GM21619 (cell line): Measurements from ENCODE around the gene STMND1.

Experiments used
- ATAC-seq: cut with Tn5 transposase; IDR thresholded peaks from one replicate; pipeline ENCODE4 v1.9.1; 2021; ENCODE audit not compliant: unreplicated experiment

The STMND1 gene

DNA sequence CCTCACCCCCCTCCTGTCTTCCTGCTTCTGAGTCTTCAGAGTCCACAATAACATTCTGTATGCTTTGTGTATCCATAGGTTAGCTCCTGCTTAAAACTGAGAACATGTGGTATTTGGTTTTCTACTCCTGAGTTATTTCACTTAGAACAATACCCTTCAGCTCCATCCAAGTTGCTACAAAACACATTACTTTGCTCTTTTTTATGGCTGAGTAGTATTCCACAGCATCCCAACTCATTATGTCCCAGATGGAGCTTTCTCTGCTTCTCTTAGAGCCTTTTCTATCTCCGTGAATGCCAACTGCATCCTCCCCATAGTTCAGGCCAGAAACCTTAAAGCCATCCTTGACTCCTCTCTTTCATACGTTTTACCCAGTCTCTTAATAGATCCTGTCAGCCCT lies 55.8 kb downstream of the STMND1 start:
- ATAC-seq = no peak

DNA sequence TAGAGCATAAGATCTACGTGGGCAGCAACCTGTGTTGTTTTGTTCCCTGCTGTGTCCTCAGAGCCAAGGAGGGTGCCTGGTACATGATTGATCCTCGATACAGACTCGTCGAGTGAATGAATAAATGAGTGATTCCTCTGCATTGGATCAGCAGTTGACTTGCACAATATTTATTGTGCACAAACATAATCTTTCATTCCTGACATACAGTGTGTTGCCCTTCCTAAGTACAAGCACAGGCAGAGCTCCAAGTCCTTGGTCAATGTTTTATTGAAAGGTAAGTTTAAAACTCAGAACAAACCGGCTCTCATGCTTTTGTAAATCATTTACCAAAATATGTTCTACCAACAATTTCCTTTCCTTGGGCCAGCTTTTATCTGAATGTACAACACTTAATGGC lies 57.4 kb downstream of the STMND1 start:
- no peak for ATAC-seq

DNA sequence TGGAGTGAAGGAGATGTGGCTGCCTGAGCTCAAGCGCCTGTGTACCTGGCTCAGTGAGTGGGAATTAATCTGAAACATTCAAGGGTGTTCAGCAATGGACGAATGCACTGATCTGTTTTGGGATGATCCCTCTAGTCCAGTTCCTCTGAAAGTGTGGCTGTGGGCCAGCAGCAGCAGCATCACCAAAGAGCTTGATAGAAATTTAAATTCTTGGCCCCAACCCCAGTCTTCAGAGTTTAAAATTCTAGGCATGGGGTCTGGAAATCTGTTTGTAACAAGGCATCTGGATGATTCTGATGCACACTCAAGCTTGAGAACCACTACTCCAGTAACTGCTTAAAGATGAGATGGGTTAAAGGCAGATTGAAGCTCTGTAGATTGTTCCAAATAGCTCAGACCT lies 59.2 kb downstream of the STMND1 start:
- no peak for ATAC-seq

DNA sequence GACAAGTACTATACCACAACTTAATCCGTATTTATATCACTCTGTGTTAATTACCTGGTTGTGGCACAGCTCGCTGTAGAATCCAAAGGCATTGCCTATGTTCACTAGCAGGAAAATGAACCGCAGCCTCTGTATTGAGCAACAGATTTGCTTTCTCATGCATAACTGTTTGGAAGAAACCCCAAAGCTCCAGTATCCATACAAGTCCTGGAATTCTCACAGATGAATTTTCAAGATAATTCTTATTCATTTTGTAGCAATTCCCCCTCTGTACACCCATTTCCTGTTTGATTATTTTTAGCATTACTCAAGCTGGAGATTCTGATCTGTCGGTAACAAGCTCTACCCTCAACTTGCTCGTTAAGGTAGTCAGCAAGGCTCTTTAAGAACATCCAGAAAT lies 63.5 kb downstream of the STMND1 start:
- ATAC-seq = no peak

DNA sequence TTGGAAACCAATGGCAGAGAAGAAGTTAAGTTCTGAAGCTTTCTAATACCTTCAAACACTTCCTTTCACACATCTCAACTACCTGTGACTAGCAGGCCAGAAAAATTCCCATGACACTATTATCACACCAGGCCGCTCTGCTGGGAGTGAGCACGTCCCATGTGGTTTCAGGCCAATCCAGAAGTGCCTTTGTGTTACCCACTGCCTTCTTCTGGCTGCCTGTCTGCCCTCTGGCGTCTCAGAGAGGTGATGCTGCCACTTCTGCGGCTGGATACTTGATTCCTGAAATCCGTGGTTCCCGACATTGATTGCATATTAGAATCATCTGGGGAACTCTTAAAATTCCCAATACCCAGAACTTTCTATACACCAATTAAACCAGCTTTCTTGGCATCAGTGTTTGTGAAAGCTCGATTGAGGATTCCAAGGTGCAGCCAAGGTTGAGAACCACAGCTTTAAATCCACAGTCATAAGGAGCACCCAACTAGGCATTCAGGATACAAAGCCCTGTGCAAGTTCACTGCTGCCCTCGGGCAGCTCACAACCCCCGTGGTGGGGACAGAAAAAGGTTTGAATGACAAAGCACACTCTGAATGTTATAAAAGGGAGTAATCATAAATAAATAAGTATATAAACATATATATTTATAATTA lies 65.6 kb downstream of the STMND1 start:
- no peak for ATAC-seq

DNA sequence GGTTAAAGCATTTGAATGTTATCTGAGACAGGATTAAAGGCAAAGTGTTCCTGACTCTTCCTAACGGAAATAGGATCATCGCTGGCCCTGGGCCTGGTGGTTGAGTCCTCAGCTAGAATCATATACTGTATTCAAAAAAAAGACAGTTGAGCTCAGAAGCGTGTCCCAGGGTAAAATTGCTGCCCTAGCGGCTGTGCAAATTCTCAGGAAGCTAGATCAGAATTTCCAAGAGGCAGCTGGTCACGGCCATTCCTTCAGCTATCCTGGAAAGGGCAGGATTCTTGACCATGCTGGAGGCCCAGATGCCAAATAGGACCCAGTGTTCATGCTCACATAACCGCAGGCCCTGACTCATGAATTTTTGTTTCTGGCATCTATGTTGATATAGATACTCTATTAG lies 67.4 kb downstream of the STMND1 start:
- no peak for ATAC-seq

DNA sequence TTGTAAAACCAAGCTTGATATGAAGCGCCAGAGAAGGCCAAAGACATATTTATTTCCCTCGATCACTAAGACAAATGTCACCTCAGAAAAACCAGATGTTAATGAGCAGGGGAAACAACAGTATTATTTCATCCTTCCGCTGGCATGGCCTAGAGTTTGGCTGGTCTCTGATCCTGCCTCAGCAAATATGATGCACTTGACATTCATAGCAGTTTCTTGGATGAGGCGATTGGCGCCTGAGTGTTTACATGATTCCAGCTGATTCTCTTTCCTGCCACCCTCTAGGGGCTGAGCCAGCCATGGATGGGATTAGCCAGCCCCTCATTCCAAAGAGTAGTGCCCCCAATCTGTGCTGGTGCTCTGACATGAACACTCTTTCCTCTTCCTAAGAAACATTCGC lies 67.9 kb downstream of the STMND1 start:
- no peak for ATAC-seq

DNA sequence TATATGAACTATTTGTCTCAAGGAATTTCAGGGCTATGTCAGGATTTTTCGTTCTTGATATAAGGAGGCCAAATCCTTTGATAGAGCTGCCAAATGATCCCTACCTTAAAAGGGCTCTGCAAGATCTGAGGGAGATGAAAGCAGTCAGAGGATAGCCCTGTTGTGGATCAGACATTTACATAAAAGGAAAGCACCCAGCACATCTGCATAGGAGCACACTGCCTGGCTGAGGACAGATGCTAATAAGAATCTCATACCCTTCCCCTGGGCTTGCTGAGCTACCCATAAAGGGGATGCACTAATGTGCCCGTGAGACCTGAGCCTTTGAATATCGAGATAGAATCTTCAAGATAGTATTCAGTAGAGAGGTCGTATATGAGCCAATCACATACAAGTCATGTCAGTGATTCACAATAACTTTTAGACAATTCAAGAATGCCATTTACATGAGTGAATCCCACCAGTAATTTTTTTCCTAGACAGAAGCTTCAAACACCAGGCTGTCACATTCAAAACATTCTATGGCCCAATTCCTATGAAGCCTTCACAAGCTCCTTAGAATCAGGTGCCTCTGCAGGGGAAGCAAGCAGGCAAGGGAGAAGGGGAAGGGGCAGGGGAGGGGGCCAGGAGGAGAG lies 71.1 kb downstream of the STMND1 start:
- no peak for ATAC-seq

DNA sequence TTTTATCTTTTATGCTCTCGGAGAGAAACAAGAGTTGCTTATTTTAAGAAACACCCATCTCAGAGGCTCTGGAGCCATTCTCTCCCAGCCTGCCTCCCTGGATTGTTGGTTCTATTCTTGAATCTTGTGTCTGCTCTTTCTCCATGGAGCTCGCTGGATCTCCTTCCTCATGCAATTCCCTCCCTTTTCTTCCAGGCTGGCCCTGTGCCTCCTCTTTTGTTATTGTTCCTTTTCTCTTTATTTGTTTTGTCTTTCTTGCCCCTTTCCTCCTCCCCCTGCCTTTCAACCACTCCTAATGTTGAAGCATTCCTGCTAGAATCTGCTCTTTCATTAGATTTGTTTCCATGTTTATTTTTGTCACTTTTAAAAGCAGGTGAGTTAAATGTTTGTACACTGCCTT lies 76.5 kb downstream of the STMND1 start:
- no peak for ATAC-seq

DNA sequence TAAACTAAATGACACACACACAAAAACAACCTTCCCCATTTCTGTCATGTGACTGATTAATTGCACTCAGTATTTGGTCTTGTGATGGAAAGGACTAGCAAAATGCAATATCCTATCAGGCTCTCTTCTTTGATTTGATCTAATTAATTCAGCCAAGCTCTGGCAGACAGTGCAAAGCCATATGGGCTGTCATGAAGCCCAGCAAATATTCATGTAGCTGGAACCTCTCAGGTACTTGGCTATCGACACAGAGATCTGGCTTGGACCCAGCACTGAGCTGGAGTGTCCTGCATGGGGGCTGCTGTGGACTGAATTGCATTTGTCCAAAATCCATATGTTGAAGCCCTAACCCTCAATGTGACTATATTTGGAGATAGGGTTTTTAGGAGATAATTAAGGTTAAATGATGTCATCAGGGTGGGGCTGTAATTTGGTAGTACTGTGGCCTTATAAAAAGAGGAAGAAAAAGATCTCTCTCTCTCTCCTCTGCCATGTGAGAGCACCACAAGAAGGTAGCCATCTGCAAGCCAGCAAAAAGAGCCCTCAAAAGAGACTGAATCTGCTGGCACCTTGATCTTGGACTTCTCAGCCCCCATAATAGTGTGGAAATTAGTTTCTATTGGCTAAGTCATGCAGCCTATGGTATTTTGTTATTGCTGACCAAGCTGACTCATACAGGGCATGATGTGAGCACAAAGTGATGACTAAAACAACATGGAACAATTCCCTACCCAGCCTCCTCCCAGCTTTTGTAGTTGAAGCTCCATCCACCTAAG lies 77.1 kb downstream of the STMND1 start:
- ATAC-seq = no peak

DNA sequence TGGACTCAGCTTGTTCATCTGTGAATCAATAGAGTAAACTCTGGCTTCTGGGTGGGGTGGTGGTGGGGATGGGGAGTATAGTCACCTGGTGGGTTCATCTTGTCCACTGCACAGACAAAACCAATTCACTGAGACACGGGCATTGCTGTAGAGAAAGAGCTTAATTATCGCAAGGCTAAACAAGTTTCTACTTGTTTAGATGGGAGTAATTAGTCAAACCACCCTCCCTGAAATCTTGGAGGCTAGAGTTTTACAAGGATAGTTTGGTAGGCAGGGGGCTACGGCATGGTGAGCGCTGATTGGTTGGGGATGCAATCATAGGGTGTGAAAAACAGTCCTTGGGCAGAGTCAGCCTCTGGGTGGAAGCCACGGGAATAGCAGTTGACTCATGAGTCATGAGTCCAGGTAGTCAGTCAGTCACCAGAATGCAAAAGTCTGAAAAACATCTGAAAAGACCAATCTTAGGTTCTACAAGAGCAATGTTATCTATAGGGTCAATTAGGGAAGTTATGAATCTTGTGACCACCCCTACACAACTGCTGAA lies 77.8 kb downstream of the STMND1 start:
- no peak for ATAC-seq
